ENCODE results near the gene MAP4K2.

The MAP4K2 gene

GRCh38 chr11:64832467-64833197 is 29.6 kb upstream of the MAP4K2 start:
- TF ChIP-seq ZBTB7A (IDR thresholded peaks at IDR 0.05; ENCODE audit: low read depth) (no peak), MAX (IDR thresholded peaks at IDR 0.05) (no peak), FOXM1 (IDR thresholded peaks at IDR 0.05; ENCODE audit: borderline replicate concordance, low read depth) (no peak), RAD21 (IDR thresholded peaks at IDR 0.05; ENCODE audit: low read depth) (no peak), CEBPB (IDR thresholded peaks at IDR 0.05) (no peak), CREB1 (IDR thresholded peaks at IDR 0.05; ENCODE audit: low read depth) (no peak), EGR1 (IDR thresholded peaks at IDR 0.05) (no peak), TCF12 (IDR thresholded peaks at IDR 0.05; ENCODE audit: low read depth) (no peak), NFIC (IDR thresholded peaks at IDR 0.05) (no peak), REST (IDR thresholded peaks at IDR 0.05; ENCODE audit: low read depth) (no peak), EP300 (IDR thresholded peaks at IDR 0.05; ENCODE audit: borderline replicate concordance) (no peak), TEAD4 (IDR thresholded peaks at IDR 0.05) (no peak), YY1 (IDR thresholded peaks at IDR 0.05; ENCODE audit: low read depth) (no peak), TAF1 (IDR thresholded peaks at IDR 0.05; ENCODE audit: low read depth) (no peak), USF1 (IDR thresholded peaks at IDR 0.05) (no peak)

GRCh38 chr11:64831411-64831891 is 28.4 kb upstream of the MAP4K2 start:
- TF ChIP-seq EGR1 (IDR thresholded peaks at IDR 0.05) = no peak
- no peak for TF ChIP-seq CREB1 (IDR thresholded peaks at IDR 0.05; ENCODE audit: low read depth)
- no peak for TF ChIP-seq CEBPB (IDR thresholded peaks at IDR 0.05)
- no peak for TF ChIP-seq FOXM1 (IDR thresholded peaks at IDR 0.05; ENCODE audit: borderline replicate concordance, low read depth)
- no peak for TF ChIP-seq MAX (IDR thresholded peaks at IDR 0.05)
- no peak for TF ChIP-seq USF1 (IDR thresholded peaks at IDR 0.05)
- TF ChIP-seq NFIC (IDR thresholded peaks at IDR 0.05) = no peak
- TF ChIP-seq REST (IDR thresholded peaks at IDR 0.05; ENCODE audit: low read depth) = no peak
- TF ChIP-seq TCF12 (IDR thresholded peaks at IDR 0.05; ENCODE audit: low read depth) = no peak
- TF ChIP-seq TAF1 (IDR thresholded peaks at IDR 0.05; ENCODE audit: low read depth) = no peak
- no peak for TF ChIP-seq RAD21 (IDR thresholded peaks at IDR 0.05; ENCODE audit: low read depth)
- no peak for TF ChIP-seq ZBTB7A (IDR thresholded peaks at IDR 0.05; ENCODE audit: low read depth)
- no peak for TF ChIP-seq EP300 (IDR thresholded peaks at IDR 0.05; ENCODE audit: borderline replicate concordance)
- TF ChIP-seq TEAD4 (IDR thresholded peaks at IDR 0.05) = no peak
- no peak for TF ChIP-seq YY1 (IDR thresholded peaks at IDR 0.05; ENCODE audit: low read depth)

- TF ChIP-seq USF1 (IDR thresholded peaks at IDR 0.05) (no peak), EGR1 (IDR thresholded peaks at IDR 0.05) (no peak), CREB1 (IDR thresholded peaks at IDR 0.05; ENCODE audit: low read depth) (no peak)
Observed at GRCh38 chr11:64829536-64830251, 26.7 kb upstream of the MAP4K2 start.

GRCh38 chr11:64827451-64827839 is 24.4 kb upstream of the MAP4K2 start:
- TF ChIP-seq RAD21 (IDR thresholded peaks at IDR 0.05; ENCODE audit: low read depth) (no peak), FOXM1 (IDR thresholded peaks at IDR 0.05; ENCODE audit: borderline replicate concordance, low read depth) (no peak), EGR1 (IDR thresholded peaks at IDR 0.05) (no peak), ZBTB7A (IDR thresholded peaks at IDR 0.05; ENCODE audit: low read depth) (no peak), EP300 (IDR thresholded peaks at IDR 0.05; ENCODE audit: borderline replicate concordance) (no peak), MAX (IDR thresholded peaks at IDR 0.05) (no peak), REST (IDR thresholded peaks at IDR 0.05; ENCODE audit: low read depth) (no peak), TEAD4 (IDR thresholded peaks at IDR 0.05) (no peak), YY1 (IDR thresholded peaks at IDR 0.05; ENCODE audit: low read depth) (no peak), CREB1 (IDR thresholded peaks at IDR 0.05; ENCODE audit: low read depth) (no peak), USF1 (IDR thresholded peaks at IDR 0.05) (no peak), NFIC (IDR thresholded peaks at IDR 0.05) (no peak), TAF1 (IDR thresholded peaks at IDR 0.05; ENCODE audit: low read depth) (no peak), TCF12 (IDR thresholded peaks at IDR 0.05; ENCODE audit: low read depth) (no peak)
